Calu3 (cell line): ENCODE measurements around the gene SLC39A6. TPM values are rescaled to one million over a fixed set of nuclear protein-coding genes. Genes with fewer than 3 reads are reported as not detected.
"Not testable (repeated sequence)": the region's sequence is repeated elsewhere in the genome, so short reads cannot be mapped to it uniquely, and the experiment has no call there.

Experiments used
- BruUV-seq: library from RNA; stranded (reverse); fragments of 400-500 nt; replicated peaks from 2 replicates; lab custom pipeline; 2021; lab: Mats Ljungman, UMichigan
- CTCF ChIA-PET: fragments of 300-600 bp; sonication (Branson Sonifier 250); formaldehyde crosslinking; loops from one replicate; lab custom pipeline; 2022; ENCODE audit warnings: antibody characterized with exemption; lab: Charles Lee
- DNase-seq: peaks from one replicate; pipeline ENCODE4 v3.0.0; 2022
- H3K27ac Mint-ChIP-seq: one replicate; pipeline ENCODE4 v1.8.0; 2022; ENCODE audit warnings: mixed read lengths; ENCODE audit not compliant: unreplicated experiment
- H3K27me3 Mint-ChIP-seq: one replicate; pipeline ENCODE4 v1.8.0; 2022; ENCODE audit warnings: mixed read lengths; ENCODE audit not compliant: unreplicated experiment
- H3K36me3 Mint-ChIP-seq: one replicate; pipeline ENCODE4 v1.8.0; 2022; ENCODE audit warnings: mild to moderate bottlenecking, moderate library complexity, mixed read lengths; ENCODE audit not compliant: insufficient read depth, unreplicated experiment
- H3K4me1 Mint-ChIP-seq: one replicate; pipeline ENCODE4 v1.8.0; 2022; ENCODE audit warnings: mild to moderate bottlenecking, low read depth, mixed read lengths; ENCODE audit not compliant: unreplicated experiment
- H3K4me3 Mint-ChIP-seq: one replicate; pipeline ENCODE4 v1.8.0; 2022; ENCODE audit warnings: mild to moderate bottlenecking, low read depth, moderate library complexity, mixed read lengths; ENCODE audit not compliant: unreplicated experiment
- H3K9me3 Mint-ChIP-seq: one replicate; pipeline ENCODE4 v1.8.0; 2022; ENCODE audit warnings: low read depth, mixed read lengths; ENCODE audit not compliant: unreplicated experiment
- CTCF ChIP-seq: fragments of 200-600 bp; IDR thresholded peaks from one replicate; pipeline ENCODE4 v1.8.0; 2022; ENCODE audit warnings: antibody characterized with exemption; ENCODE audit not compliant: unreplicated experiment
- intact Hi-C: fragments of 100-400 bp; cut with micrococcal nuclease; formaldehyde crosslinking; loops from one replicate; pipeline ENCODE4 v1.10.0; 2022; ENCODE audit not compliant: unreplicated experiment
- total RNA-seq: library from RNA; stranded (reverse); gene quantifications from 2 replicates; pipeline ENCODE4 v1.2.3, GENCODE V29; 2022

The SLC39A6 gene
- total RNA-seq, 1 experiment from 2014 or later = 62.9 TPM

DNA sequence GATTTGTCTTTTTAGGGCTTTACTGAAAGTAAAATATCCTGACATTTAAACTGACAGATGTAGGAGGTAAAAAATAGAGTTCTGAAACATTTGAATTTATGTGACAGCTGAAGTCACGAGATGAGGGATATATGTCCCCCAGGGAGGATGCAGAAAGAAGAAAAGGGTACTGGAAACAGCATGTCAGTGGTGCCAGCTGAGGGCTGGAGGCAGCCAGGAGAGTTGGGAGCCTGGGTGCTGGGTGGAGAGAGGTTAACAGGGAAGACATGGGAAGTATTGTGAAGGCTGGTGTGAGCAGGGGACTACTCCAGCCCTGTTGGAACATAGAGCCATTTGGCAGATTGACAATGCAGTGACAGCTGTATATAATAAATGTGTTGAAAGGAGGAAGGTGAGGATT lies 46.3 kb upstream of the SLC39A6 start:
- TF ChIP-seq CTCF = no peak
- intact Hi-C loops = no loop called here
- CTCF ChIA-PET = no interaction called here
- Mint-ChIP-seq H3K27ac (peak overlapping the region; percentile 9), H3K36me3 (peaks cover 29% of the 10 kb centered on the region), H3K27me3 (no peaks in the 10 kb centered on the region), H3K4me1 (no peaks in the 10 kb centered on the region), H3K9me3 (no peaks in the 10 kb centered on the region), H3K4me3 (no peak overlapping the region)
- DNase-seq = no peak
- no TSS peak for BruUV-seq

- H3K9me3 Mint-ChIP-seq = no peaks in the 10 kb centered on the region
- H3K4me1 Mint-ChIP-seq = no peaks in the 10 kb centered on the region
- CTCF ChIA-PET = interaction anchor here (0.8 kb wide), 1 partner anchor 47 kb away, joined by 4 read pairs; no protein-coding TSS in a partner anchor
- no peak for TF ChIP-seq CTCF
- DNase-seq = no peak
- no peak overlapping the region for H3K27ac Mint-ChIP-seq
- H3K4me3 Mint-ChIP-seq = no peak overlapping the region
- H3K36me3 Mint-ChIP-seq = peaks cover 35% of the 10 kb centered on the region
- BruUV-seq = no TSS peak
- intact Hi-C loops = no loop called here
- H3K27me3 Mint-ChIP-seq = no peaks in the 10 kb centered on the region
These were observed 40.8 kb upstream of the SLC39A6 start for GRCh38 chr18:36169938-36170337.

- H3K27ac Mint-ChIP-seq, H3K9me3 Mint-ChIP-seq, intact Hi-C loops, H3K27me3 Mint-ChIP-seq, H3K4me1 Mint-ChIP-seq, DNase-seq, BruUV-seq, H3K4me3 Mint-ChIP-seq, CTCF ChIA-PET: not testable (repeated sequence)
- peaks cover 30% of the 10 kb centered on the region for H3K36me3 Mint-ChIP-seq
These were observed 39.2 kb upstream of the SLC39A6 start for GRCh38 chr18:36168296-36168695.

GRCh38 chr18:36167692-36168218 lies 38.6 kb upstream of the SLC39A6 start:
- BruUV-seq = no TSS peak
- H3K36me3 Mint-ChIP-seq = peaks cover 35% of the 10 kb centered on the region
- intact Hi-C loops = no loop called here

More at GRCh38 chr18:36167692-36168218, 38.6 kb upstream of the SLC39A6 start:
- Mint-ChIP-seq H3K9me3 (no peaks in the 10 kb centered on the region), H3K27me3 (no peaks in the 10 kb centered on the region), H3K4me3 (no peak overlapping the region), H3K27ac (no peak overlapping the region), H3K4me1 (no peaks in the 10 kb centered on the region)
- DNase-seq = no peak
- CTCF ChIA-PET = no interaction called here
- no peak for TF ChIP-seq CTCF
